DMS79 (cell line): ENCODE data around the gene SACS.

ENCODE experiments used
- DNase-seq: peaks from one replicate; lab custom pipeline; 2025; lab: John Stamatoyannopoulos, UW

The SACS gene, protein sequence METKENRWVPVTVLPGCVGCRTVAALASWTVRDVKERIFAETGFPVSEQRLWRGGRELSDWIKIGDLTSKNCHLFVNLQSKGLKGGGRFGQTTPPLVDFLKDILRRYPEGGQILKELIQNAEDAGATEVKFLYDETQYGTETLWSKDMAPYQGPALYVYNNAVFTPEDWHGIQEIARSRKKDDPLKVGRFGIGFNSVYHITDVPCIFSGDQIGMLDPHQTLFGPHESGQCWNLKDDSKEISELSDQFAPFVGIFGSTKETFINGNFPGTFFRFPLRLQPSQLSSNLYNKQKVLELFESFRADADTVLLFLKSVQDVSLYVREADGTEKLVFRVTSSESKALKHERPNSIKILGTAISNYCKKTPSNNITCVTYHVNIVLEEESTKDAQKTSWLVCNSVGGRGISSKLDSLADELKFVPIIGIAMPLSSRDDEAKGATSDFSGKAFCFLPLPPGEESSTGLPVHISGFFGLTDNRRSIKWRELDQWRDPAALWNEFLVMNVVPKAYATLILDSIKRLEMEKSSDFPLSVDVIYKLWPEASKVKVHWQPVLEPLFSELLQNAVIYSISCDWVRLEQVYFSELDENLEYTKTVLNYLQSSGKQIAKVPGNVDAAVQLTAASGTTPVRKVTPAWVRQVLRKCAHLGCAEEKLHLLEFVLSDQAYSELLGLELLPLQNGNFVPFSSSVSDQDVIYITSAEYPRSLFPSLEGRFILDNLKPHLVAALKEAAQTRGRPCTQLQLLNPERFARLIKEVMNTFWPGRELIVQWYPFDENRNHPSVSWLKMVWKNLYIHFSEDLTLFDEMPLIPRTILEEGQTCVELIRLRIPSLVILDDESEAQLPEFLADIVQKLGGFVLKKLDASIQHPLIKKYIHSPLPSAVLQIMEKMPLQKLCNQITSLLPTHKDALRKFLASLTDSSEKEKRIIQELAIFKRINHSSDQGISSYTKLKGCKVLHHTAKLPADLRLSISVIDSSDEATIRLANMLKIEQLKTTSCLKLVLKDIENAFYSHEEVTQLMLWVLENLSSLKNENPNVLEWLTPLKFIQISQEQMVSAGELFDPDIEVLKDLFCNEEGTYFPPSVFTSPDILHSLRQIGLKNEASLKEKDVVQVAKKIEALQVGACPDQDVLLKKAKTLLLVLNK (N-terminal part only)

DNA sequence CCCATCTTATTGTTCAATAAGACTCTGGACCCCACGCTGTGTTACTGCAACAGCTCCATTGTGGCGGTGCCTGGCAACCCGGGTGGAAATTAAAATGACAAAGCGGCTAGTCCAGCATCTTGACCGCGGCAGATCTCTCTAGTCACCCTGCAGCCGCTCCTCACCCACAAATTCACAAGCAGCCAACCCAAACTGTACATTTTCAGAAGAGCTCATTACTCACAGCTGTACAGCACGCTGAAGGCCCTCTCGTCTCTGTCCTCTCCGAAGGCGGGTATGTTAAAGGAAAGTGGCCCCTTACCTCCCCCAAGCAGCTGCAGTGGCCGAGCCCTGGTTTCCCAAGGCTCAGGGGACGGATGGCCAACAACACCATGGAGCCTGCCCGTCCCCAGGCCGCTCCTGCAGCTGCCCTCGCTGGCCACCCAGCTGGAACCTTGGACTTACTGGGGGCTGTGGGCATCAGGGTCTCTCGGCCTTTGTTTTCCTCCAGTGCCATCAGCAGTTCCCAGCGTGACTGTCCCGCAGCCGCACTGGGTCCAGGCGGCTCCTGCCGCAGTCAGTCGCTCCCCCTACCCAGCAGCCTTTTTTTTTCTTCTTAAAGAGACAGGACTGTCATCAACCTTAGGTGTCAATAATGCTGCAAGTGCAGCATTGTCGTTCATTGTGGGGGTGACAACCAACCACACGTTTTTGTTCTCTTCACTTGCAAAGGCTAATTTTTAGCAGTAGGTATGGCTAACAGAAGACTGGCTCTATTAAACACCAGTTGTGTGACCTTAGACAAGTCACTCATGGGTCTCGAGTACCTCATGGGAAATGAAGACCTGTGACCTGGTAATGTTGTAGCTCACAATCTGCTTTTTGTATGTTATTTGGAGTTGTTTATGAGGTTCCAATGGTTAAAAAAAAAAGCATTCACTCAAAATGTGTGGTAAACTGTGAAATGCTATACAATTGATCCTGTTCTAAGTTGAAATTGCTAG is at the start of gene SACS:
TSS of gene SACS (minus strand) at position 532 of the 983 bp plus-strand sequence. CDS start 22,463 bp downstream, outside the sequence.
- peak; percentile 17 for DNase-seq

DNA sequence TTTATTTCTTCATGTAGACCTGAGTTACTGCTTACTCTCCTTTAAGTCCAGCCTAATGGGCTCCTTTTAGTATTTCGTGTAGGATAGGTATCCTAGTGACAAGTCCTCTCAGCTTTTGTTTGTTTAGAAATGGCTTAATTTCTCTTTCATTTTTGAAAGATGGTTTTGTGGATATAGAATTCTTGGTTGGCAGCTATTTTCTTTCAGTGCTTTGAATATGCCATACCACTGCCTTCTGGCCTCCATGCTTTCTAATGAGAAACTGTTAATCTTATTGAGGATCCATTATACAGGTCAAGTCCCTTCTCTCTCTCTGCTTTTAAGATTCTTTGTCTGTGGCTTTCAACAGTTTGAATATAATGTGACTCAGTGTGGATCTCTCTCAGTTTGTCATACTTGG is 46.8 kb upstream of the SACS start:
- DNase-seq = no peak

DNA sequence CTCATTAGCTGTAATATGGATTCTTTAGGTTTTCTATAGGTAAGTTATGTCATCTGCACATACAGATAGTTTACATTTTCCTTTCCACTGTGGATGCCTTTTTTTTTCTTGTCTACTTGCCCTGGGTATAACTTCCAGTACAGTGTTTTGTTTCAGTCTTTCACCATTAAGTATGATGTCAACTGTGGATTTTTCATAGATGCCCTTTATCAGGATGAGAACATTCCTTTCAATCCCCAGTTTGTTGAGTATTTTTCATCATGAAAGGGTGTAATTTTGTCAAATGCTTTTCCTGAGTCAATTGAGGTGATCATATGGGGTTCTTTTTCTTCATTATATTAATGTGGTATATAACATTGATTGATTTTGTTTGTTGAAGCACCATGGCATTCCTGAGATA is 43.6 kb upstream of the SACS start:
- no peak for DNase-seq

DNA sequence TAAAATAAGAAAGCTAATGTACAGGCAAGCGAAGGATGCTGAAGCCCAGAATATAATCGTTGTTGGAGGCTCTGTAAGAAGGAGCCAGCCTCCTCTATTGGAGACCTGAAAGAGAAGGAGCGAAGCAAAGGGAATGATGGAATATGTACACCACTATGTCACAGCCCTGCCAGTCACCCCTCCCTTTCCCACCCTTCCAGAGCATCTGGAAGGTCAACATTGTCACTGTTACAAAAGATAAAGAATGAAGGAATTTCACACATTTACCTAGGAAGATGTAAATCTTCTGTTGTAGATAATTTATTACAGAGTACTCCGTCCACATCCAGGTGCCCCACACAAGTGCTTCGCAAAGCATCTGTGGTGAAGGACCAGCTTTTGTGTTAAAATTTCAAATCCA is 39.7 kb upstream of the SACS start:
- no peak for DNase-seq

DNA sequence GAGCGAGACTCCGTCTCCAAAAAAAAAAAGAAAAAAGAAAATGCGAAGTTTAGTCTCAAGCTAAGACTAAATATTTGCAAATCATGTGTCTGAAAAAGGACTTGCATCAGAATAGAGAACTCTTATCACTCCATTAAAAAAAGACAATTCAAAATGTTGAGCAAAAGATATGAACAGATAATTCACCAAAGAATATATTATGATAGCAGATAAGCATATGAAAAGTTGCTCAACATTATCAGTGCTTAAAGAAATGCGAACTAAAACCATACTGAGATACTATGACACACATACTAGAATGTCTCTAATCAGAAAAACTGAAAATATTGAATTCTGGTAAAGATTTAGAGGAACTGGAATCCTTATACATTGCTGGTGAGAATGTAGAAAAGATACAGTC is 38.7 kb upstream of the SACS start:
- DNase-seq = no peak

DNA sequence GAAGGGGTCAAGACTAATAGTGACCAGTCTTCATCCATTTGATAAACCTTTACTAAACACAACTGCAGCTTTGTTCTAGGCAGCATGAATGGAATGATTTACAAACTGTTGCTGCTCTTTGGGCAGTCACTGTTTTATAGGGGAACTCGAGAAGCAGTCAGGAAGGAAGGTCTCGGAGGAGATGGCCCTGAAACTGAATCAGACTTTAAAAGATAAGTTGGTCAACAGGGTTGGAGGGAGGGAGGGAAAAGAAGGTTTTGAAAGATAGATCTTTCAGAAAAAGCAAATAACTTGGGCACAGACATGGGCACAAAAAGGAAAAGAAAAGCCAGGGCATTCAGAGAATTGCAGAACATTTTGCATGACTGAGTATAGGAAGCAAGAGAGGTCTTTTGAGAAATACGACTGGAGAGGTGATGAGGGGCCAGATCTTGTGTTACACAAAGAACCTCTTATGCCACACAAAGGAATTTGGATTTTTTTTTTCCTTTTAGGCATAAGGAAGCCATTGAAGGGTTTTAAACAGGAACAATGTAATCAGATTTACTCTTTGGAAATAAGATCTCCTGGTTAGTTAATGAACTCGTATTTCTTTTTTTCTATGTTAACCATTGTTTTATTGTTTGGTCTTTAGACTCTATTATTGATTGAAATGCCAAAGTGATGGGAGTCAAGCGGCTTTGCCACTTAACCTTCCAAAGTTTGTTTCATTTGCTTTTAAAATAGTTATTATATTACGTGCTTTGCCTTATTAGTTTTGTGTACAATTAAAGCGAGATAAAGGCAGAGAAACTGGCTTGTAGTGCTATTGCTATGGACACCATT is 37.5 kb upstream of the SACS start:
- no peak for DNase-seq

DNA sequence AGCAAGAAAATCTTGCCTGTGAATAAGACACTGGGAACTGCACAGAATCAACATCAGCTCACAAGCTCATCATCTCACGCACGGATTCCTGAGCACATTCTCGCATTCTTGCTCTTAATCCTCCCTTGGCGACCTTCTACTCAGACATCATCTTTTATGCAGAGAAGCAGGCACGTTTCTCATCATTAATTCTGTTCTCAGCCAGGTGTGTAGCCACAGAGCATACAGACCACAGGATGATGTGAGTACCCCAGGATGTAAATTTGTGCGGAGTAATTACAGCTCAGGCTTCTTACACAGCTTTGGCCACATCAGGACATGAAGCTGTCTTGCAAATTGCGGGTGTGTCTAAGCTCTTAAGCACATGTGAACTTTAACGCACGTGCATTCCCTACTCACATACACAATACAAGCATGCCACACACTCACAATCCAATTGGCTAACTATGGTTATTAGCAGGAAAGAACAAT is 36.5 kb upstream of the SACS start:
- no peak for DNase-seq

DNA sequence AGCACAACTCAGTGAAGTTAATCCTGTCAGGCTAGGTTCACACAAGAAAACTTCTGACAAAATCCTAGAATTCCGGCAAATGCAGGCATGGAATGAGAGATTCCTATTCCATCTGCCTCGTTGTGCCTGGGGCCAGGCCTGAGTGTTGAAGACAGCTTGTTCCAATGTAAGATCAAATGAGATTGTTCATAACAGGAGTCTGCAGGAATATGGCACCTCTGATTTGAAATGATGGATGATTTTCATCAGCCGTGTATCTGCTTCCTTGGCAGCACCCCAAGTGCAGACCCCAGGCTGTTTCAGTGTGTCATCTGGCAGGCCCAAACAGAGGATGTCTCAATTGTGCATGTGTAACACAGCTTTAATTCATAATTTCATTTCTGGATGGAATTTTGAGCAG is 35.3 kb upstream of the SACS start:
- DNase-seq = no peak

DNA sequence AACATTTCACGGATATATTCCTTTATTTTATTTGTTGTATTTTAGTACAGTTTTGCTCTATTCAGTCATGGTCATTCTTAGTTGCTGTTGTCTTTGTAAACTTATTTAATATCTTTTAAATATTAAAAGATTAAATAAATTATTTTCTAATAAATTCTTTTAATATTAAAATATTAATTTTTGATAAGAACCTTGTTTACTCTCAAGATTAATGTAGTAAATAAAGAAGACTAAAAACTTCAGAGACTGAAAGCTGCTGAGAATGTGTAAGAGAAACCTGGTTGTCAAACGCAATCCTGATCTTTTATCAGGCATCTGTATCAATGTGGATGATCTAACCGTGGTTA is 34.4 kb upstream of the SACS start:
- DNase-seq = no peak

DNA sequence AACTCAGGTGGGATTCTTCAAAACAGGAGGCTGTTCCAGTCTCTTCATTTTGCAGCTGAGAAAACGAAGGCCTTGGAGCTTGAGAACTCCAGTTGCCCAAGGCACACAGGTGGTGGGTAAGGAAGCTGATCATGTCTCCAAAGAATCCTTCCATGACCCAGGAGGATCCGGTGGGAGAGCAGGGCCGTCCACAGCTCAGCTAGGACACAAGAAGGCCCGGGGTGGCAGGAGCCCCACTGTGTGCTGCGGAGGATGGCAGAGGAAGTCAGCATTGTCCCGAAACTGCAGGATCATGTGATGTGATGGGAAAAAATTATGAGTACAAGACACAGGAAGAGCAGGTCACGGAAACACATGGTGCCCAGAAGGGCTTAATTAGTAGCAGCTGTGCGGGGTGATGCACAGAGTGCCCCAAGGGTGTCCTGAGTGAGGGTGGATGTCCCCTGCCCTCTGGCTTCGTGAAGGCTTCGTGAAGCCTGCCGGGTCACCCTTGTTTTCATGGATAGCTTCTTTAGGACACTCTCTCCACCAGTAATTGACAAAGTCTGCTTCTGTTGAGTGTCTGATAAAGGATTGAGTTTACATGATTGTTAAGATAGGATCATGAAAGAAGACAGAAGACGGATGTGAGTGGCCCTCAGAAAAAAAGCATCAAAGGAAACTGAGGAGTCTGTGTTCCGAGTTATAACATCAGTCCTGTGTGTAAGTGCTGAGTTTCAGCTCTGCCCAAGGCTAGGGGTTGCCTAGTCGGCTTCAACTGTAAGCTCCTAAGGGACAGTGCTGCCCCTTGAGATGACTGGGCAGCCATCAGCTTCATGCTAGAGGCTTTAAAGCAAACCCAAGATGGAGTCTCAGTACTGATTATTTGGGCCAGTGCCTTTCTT is 33.8 kb upstream of the SACS start:
- no peak for DNase-seq

DNA sequence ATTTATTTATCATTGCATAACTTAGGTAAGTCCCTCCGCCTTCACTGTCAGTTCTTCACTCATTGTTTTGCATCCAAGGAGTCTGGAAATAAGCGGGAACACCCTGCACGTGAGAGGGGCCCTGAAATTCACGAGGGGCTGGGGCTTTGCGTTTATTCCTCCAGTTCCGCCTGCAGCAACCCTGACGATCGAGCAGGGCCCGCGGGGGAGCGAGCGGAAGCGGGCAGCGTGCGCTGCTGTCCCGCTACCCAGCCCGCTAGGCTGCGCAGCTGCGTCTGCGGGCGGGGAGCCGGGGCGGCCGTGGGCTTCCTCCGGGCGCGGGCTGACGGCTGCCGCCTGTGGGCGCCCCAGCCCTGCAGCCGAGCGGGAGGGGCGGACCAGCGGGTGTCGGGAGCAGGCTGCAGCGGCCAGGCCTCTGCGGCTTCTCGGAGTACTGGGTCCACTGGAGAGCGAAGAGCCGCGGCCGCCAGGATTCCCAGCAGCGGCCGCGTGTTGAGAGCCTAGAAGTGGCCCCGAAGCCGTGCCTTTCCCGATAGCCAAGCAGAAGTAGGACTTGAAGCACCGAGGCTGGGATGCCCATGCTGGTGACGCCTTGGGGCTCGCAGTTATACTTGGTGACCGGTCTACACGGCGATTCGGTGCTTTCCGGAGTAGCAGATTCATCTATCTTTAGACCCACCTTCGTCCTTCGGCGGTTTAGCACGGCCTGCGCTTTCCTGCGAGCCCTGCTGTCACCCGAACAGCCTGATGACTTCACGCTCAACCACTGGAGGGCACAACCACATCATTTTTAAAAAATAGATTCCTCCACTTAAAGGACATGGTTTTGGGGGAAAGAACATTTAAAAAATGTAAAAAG is 32.9 kb upstream of the SACS start:
- no peak for DNase-seq

DNA sequence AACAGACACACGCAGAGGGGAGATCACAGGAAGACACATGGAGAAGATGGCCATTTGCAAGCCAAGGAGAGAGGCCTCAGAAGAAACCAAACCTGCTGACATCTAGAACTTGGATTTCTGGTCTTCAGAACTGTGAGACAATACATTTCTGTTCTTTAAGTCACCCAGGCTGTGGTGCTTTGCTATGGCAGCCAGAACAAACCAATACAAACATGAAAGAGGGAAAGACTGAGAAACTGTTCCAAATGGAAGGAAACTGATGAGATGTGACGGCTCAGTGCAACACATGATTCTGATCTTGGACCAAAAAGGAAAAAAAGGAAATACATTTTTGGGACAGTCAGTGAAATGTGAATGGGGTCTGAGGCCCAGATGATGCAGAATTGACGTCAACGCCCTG is 30.2 kb upstream of the SACS start:
- DNase-seq = no peak

DNA sequence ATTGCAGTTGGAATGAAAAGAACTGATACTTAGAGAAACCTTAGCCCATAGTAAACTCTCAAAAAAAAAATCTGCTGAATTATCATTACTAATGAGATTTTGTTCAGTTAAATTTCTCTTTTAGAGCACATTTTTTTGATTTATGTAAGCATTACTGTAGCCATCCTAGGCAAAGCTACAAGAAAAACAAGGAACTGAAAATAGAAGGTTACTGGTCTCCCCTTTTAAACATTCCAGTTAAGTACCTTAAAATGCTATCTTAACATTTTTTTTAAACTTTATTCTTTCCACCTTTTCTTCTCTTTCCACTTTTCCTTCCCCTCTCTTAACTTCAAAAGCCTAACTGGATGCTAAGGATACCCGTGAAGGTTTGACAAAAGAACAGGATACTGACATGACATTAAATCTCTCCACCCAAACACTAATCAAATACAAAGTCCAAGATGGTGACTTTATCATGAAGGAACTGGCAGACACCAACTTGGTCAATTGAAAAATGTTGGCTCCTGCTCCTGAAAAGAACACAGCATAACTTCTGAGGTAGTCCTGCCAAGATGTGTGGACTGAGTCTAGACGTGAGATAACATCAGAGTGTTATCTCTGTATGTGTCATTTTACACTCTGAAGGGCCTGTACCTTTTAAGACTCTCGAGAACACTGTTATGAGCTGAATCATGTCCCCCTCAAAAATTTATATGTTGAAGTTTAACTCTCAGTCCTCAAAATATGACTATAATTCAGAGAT is 29.5 kb upstream of the SACS start:
- no peak for DNase-seq

DNA sequence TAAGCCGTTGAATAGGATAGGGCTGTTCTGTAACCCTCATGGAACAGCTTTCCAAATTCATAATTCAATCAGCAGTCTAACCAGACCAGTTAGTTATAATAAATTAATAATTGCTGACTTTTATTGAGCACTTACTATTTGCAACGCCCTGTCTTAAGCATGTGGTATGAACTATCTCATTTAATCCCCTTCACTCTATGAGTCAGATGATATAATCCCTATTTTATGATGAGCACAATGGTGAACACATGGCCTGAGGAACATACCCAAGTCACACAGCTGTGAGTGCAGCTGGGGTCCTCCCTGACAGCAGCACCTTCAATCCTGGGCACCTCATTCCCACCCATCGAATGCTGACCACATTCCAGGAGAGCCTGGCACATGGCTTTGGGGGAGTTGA is 28.0 kb upstream of the SACS start:
- no peak for DNase-seq

DNA sequence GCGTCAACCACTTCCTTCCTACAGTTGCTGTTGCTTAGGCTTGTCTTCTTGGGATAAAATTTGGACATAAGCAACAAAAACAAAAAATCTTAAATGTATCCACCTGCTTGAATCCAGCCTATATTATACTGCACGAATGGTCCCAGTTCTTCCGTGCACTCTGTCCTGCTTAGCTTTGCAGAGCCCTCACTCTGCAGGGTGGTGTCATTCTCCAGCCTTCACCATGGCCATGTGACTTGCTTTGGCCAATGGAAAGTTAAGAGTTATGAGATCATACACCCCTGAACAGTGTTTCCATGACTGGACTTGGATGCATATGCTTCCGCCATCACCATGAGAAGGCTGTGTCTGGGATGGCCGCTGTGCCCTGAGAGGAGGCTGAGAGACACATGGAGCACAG is 27.4 kb upstream of the SACS start:
- DNase-seq = no peak

DNA sequence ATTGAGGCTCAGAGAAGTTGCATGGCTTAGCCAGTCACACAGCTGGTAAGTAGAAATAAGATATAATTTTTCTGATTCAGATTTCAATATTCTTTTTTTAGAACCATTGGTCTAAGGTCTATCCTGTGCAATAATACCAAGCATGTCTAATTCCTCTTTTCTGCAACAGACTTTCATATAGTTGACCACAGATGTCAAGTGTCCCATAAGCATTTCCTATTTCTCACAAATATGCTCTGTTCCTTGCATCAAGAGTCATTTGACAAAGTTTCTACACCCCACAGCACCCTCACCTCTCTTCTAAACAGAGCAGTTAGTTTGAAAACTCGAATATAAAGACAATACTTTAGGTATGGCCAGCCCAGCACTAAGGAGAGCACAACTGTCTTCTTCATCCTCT is 26.8 kb upstream of the SACS start:
- DNase-seq = no peak

DNA sequence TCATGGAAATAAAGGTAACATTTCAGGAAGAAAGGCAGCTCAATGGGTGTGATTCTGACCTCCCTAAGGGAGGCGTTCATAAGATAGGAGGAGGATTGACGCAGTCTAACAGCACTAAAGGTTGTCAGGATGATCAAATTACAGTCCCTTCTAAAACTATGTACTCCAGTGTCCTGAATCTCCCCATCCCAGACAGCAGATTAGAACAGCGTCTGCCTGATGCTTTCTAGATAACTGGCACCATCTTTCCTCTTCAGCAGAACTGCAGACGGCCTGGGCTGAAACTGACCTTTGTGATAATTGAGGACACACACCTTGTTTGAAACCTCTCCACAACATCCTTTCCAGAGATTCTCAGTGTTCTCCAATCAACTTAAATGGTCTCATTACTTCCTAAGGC is 25.5 kb upstream of the SACS start:
- DNase-seq = no peak
